Measurements from ENCODE around the gene BANF2. TPM values are rescaled to one million over a fixed set of nuclear protein-coding genes. Genes with fewer than 3 reads are reported as not detected.

Gene BANF2
- total and polyA plus RNA-seq, 2 experiments from 2014 or later, result not detected

- Histone ChIP-seq H3K27ac (no peak overlapping the region), H4K20me1 (ENCODE audit: insufficient read depth, poor library complexity, severe bottlenecking) (no peaks in the 10 kb centered on the region), H3K9me3 (ENCODE audit: low read depth) (no peaks in the 10 kb centered on the region), H3K79me2 (no peaks in the 10 kb centered on the region), H3K4me3 (no peak overlapping the region), H3K4me2 (no peak overlapping the region), H3K9me2 (replicated peaks; ENCODE audit: insufficient read depth) (no peaks in the 10 kb centered on the region), H2AFZ (no peak overlapping the region), H3K36me3 (replicated peaks; ENCODE audit: insufficient read depth, low read depth) (no peaks in the 10 kb centered on the region), H3K27me3 (no peaks in the 10 kb centered on the region), H3K4me1 (ENCODE audit: insufficient read depth) (no peaks in the 10 kb centered on the region)
- no peak for DNase-seq (ENCODE audit: low spot score)
- 79% methylated on average over 6 of the region's 6 CpGs for WGBS (ENCODE audit: low lambda C conversion rate, missing lambda C conversion rate)
- TF ChIP-seq CTCF (IDR thresholded peaks at IDR 0.05; ENCODE audit: poor library complexity), result no peak
- no peak for TF ChIP-seq EZH2 (IDR thresholded peaks at IDR 0.05; ENCODE audit: borderline replicate concordance)
- no peak for TF ChIP-seq EZH2phosphoT487 (IDR thresholded peaks at IDR 0.05; ENCODE audit: low read depth, severe bottlenecking, unreplicated experiment)
These were observed 83.9 kb downstream of the BANF2 start for GRCh38 chr20:17783671-17784070.

- whole genome bisulfite sequencing (ENCODE audit: low lambda C conversion rate, missing lambda C conversion rate), result 97% methylated on average over 5 of the region's 5 CpGs
These were observed 85.2 kb downstream of the BANF2 start for GRCh38 chr20:17785007-17785406.

More at GRCh38 chr20:17785007-17785406, 85.2 kb downstream of the BANF2 start:
- no peak overlapping the region for H3K4me2 ChIP-seq
- H3K27me3 ChIP-seq, result no peaks in the 10 kb centered on the region
- no peak for DNase-seq (ENCODE audit: low spot score)
- H3K4me1 ChIP-seq (ENCODE audit: insufficient read depth), result no peaks in the 10 kb centered on the region
- no peaks in the 10 kb centered on the region for H4K20me1 ChIP-seq (ENCODE audit: insufficient read depth, poor library complexity, severe bottlenecking)
- no peaks in the 10 kb centered on the region for H3K9me3 ChIP-seq (ENCODE audit: low read depth)
- no peaks in the 10 kb centered on the region for H3K9me2 ChIP-seq (replicated peaks; ENCODE audit: insufficient read depth)
- H3K79me2 ChIP-seq, result no peaks in the 10 kb centered on the region
- TF ChIP-seq EZH2phosphoT487 (IDR thresholded peaks at IDR 0.05; ENCODE audit: low read depth, severe bottlenecking, unreplicated experiment) (no peak), EZH2 (IDR thresholded peaks at IDR 0.05; ENCODE audit: borderline replicate concordance) (no peak), CTCF (IDR thresholded peaks at IDR 0.05; ENCODE audit: poor library complexity) (no peak)
- no peak overlapping the region for H2AFZ ChIP-seq
- no peak overlapping the region for H3K27ac ChIP-seq
- no peak overlapping the region for H3K4me3 ChIP-seq
- H3K36me3 ChIP-seq (replicated peaks; ENCODE audit: insufficient read depth, low read depth), result no peaks in the 10 kb centered on the region

Other genes starting within 250 kb of the BANF2 start
- gene BFSP1, start 168.6 kb upstream of the BANF2 start, total RNA-seq, result 2.0 and 2.4 TPM in 2 replicates
- gene BFSP1, start 168.6 kb upstream of the BANF2 start, polyA plus RNA-seq, result 0.12 and 2.3 TPM in 2 replicates
- gene DSTN, start 129.9 kb upstream of the BANF2 start, total RNA-seq, result 315 and 342 TPM in 2 replicates
- gene DSTN, start 129.9 kb upstream of the BANF2 start, polyA plus RNA-seq, result 352 and 369 TPM in 2 replicates
- 182 and 193 TPM in 2 replicates for gene RRBP1, start 17.7 kb upstream of the BANF2 start, total RNA-seq
- 242 and 274 TPM in 2 replicates for gene RRBP1, start 17.7 kb upstream of the BANF2 start, polyA plus RNA-seq

Data from hepatocyte (in vitro differentiated cells).